Upper lobe of left lung (tissue), 4 donors: ENCODE measurements around the gene NFAT5.

ENCODE experiments used
- CTCF ChIP-seq, 6 experiments: fragments of 450-650 bp in 4 of 6; fragments of 200-600 bp in 2 of 6; sonication (generic) in 2 of 6; IDR thresholded peaks; one replicate each; pipeline ENCODE4 v1.5.1; 2016 to 2019; ENCODE audit warnings: antibody characterized with exemption in 6 of 6
- EP300 ChIP-seq, 4 donors: sonication (generic); formaldehyde crosslinking; IDR thresholded peaks; one replicate each; pipeline ENCODE4 v1.5.1; 2017; ENCODE audit warnings: antibody characterized with exemption in 4 of 4, control low read depth in 2 of 4
- POLR2A ChIP-seq, 4 donors: fragments of 450-650 bp; IDR thresholded peaks; one replicate each; pipeline ENCODE4 v1.5.1; 2016 to 2017; ENCODE audit warnings: antibody characterized with exemption in 4 of 4, mild to moderate bottlenecking in 2 of 4
- POLR2AphosphoS5 ChIP-seq, 2 donors: sonication (generic); formaldehyde crosslinking; IDR thresholded peaks; one replicate each; pipeline ENCODE4 v1.5.1; 2017; ENCODE audit warnings: antibody characterized with exemption in 2 of 2

- TF ChIP-seq CTCF (IDR thresholded peaks at IDR 0.05) (no peak), POLR2A (IDR thresholded peaks at IDR 0.05) (no peak), POLR2AphosphoS5 (IDR thresholded peaks at IDR 0.05) (no peak), EP300 (IDR thresholded peaks at IDR 0.05) (no peak)
Observed at GRCh38 chr16:69606985-69607384, 41.2 kb downstream of the NFAT5 start.
